Ishikawa (cell line): Measurements from ENCODE around the gene KCNG2.

ENCODE experiments used
- RAD21 ChIP-seq: IDR thresholded peaks from 2 replicates; pipeline ENCODE4 v1.6.1; 2012; ENCODE audit warnings: low read depth
- REST ChIP-seq: IDR thresholded peaks from 2 replicates; pipeline ENCODE4 v1.6.1; 2012; ENCODE audit warnings: low read depth, mild to moderate bottlenecking

DNA sequence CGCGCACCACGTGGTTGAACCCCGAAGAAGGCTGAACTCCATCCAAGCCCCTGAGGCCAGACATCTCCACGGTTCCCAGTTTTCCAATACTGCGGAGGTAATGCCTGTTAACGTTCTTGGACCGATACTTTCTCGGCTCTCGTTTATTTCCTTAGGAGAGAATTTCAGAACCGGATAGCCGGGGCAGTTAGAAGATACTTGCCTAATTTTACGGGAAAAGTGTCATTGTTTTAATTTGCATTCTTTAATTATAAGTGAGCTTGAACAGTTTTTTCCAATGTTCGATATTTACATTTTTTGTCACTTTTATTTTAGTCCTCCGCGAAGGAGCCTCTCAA is 10.2 kb upstream of the KCNG2 start:
- TF ChIP-seq REST (no peak), RAD21 (no peak)
